Testis (tissue), 2 donors: ENCODE results near the gene CCDC9B.

Source experiments
- POLR2A ChIP-seq: fragments of 450-650 bp; IDR thresholded peaks from one replicate; pipeline ENCODE4 v1.6.1; 2017; ENCODE audit warnings: antibody characterized with exemption, mild to moderate bottlenecking, moderate library complexity
- TF ChIP-seq, protein P1 (sequence below), 3 experiments: fragments of 450-650 bp in 2 of 3; fragments of 200-600 bp in 1 of 3; sonication (generic) in 1 of 3; IDR thresholded peaks; one replicate each; pipeline ENCODE4 v1.5.1; 2016 to 2019; ENCODE audit warnings: antibody characterized with exemption in 3 of 3, mild to moderate bottlenecking in 2 of 3, moderate library complexity in 1 of 3

- TF ChIP-seq, protein P1, sequence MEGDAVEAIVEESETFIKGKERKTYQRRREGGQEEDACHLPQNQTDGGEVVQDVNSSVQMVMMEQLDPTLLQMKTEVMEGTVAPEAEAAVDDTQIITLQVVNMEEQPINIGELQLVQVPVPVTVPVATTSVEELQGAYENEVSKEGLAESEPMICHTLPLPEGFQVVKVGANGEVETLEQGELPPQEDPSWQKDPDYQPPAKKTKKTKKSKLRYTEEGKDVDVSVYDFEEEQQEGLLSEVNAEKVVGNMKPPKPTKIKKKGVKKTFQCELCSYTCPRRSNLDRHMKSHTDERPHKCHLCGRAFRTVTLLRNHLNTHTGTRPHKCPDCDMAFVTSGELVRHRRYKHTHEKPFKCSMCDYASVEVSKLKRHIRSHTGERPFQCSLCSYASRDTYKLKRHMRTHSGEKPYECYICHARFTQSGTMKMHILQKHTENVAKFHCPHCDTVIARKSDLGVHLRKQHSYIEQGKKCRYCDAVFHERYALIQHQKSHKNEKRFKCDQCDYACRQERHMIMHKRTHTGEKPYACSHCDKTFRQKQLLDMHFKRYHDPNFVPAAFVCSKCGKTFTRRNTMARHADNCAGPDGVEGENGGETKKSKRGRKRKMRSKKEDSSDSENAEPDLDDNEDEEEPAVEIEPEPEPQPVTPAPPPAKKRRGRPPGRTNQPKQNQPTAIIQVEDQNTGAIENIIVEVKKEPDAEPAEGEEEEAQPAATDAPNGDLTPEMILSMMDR (IDR thresholded peaks at IDR 0.05) = peak in 2 of 3 experiments; percentile 12 to 18
- no peak for TF ChIP-seq POLR2A
Measured at GRCh38 chr15:40354408-40355171, 13.9 kb upstream of the CCDC9B start.
